Posterior vena cava (tissue), 2 donors: Measurements from ENCODE around the gene CD93. TPM values are rescaled to one million over a fixed set of nuclear protein-coding genes. Genes with fewer than 3 reads are reported as not detected.

Experiments
- DNase-seq: peaks from one replicate; pipeline ENCODE4 v3.0.0-alpha.2; 2020; ENCODE audit warnings: low spot score
- intact Hi-C, 2 donors: fragments of 100-400 bp; cut with DNase I; formaldehyde crosslinking; loops; one replicate each; pipeline versions ENCODE4 v1.14.1 to v1.14.2; 2022 to 2023
- total RNA-seq, 2 donors: library from RNA; stranded (reverse); fragmentation: NEBNext Ultra II Directional; extraction: Animal tissue kit (Norgen Biotek cat#: 25700); gene quantifications; one replicate each; pipeline ENCODE4 v1.2.1, GENCODE V29; 2021
- donor health status: DM: yes; HTN: yes; CAD: no.
- donor health status: DM: yes; HTN: yes; CAD: no.

Gene CD93
- total RNA-seq, 2 donors from 2014 or later: 79.4 to 88.2 TPM

DNA sequence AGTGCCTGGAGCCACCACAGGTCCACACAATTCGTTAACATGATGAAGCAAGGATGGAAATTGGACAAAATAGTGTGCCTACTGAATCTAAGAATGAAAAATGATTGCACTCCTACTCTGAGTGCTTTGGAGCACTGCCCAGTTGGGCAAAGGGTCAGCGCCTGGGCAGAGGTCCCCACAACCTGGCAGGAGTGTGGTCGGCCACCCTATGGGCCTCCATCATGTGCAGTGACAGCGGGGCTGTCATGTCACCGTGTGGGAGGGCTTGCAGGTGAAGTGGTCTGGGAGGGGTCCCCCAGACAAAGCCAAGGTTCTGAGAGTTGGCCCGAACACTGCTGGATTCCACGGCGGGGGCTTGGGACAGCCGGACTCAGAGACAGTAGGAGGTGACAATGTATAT lies 36.2 kb upstream of the CD93 start:
- intact Hi-C loops: no loop called here
- DNase-seq: peak; percentile 64

DNA sequence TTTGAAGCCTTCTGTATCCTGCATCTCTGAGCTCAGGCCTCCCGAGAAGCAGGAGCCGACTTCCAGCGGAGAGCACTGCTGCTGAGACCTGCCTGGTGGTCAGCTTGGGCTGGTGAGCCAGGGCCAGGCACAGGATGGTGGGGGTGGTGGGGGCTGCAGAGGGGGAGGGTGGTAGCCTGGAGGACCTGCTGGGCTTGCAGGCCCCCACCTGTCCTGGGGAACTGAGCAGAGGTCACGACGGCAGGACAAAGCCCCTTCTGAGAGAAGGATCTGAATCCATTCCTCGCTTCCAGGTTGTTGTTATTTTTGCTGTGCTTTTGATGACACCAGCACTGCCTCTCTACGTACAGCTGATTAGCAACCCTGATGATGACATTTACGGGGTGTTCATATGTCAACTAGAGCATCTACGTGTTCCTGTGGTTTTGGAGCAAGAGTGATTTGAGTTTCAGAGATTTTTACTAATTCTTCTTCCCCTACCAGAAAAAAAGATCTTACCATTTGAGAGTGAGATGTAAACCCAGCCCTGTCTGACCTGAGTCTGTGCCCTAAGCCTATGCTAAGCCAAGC lies 35.7 kb upstream of the CD93 start:
- DNase-seq: peak; percentile 49
- intact Hi-C loops: no loop called here

DNA sequence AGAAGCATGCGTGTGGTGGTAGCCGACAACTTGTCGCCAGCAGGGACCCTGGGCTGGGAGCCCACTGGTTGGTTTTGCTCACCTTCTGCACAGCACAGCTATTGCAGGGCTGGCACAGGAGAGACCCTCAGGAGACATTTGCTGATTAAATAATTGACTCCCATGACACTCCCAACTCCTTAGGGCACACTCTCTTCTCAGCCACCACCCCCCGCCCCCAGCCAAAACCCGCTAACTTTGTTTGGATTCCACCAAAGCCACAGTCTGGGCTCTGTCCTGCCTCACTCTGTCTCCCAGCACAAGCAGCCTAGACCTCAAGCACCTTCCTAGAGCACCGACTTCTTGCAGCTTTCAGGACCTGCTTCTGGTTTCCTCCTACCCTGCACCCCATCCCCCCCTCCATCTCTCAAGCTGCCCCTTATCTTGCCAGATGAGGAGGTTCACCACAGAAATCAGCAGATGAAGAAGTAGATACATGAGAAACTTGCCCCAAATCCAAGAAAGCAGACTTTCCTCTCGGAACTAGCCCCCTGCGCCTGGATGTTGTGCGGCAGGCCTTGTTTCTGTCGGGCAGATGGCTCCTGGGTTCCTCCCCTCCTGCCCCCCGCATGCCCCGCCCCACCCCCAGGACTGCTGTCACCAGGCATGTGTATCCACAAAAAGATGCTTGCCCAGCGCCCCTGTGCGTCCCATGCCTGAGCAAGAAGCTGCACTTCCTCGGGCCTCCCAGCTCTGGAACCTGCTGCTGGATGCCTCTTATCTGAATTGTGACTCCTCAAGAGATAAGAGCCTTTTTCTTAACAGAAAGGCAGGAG lies 35.0 kb upstream of the CD93 start:
- peak; percentile 74 for DNase-seq
- intact Hi-C loops: no loop called here

- intact Hi-C loops: no loop called here
- DNase-seq: no peak
Measured at GRCh38 chr20:23120261-23120660, 34.1 kb upstream of the CD93 start.

- peak; percentile 22 for DNase-seq
- intact Hi-C loops: no loop called here
Measured at GRCh38 chr20:23119456-23120216, 33.5 kb upstream of the CD93 start.

GRCh38 chr20:23118766-23119165 lies 32.6 kb upstream of the CD93 start:
- intact Hi-C loops: no loop called here
- peak; percentile 55 for DNase-seq

- intact Hi-C loops: no loop called here
- peak; percentile 30 for DNase-seq
Measured at GRCh38 chr20:23118144-23118543, 32.0 kb upstream of the CD93 start.

DNA sequence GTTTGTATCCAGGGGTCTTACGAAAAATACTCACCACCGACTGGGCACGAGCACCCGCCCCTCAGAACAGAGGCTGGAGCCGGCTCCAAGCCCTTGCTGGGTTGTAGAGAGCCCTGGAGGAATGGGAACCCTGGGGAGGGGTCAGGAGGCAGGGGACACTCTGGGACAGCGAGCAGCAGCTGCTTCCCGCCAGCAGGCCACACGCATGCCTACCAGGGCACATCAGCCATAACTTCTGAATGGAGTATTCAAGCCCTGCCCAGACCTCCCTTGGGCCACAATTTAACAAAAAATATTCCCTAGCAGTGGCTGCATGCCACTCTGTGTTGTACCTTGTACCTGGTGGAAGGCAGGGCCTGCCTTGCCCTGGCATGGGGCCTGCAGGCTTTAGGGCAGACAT lies 31.6 kb upstream of the CD93 start:
- peak; percentile 52 for DNase-seq
- intact Hi-C loops: no loop called here

DNA sequence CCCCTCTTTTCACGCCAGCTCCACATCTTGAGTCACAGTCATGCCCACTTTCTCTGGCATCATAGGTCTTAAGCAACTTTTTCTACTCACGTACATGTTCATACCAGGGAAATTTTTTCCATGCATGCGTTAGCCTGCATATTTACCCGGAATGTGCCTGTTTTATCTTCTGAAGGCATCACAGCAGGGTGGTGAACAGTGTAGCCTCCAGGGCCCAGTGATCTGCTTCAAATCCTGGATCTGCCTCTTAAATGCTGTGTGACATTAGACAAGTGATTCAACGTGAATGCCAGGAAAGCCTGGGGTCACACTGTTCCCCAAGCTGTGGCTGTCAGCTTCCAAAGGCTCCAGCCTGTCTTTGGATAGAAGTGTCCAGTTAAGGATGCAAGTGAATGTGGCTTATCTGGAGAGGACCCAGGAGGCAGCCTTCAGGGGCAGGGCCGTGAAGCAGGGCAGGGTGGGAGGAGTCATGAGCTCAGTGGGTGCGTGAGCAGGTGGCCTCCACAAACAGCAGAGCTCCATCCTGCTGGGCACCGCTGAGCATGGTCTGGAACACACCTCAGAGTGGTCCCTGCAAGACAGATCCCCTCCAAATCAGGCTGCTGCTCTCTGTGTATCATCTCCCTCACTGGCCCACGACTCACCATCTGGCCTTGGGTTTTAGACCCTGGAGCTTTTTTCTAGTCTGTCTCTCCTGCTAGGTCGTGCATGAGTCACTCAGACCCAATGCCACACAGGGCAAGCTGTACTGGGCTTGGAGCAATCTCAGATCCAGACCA lies 30.4 kb upstream of the CD93 start:
- peak; percentile 72 for DNase-seq
- intact Hi-C loops: no loop called here

DNA sequence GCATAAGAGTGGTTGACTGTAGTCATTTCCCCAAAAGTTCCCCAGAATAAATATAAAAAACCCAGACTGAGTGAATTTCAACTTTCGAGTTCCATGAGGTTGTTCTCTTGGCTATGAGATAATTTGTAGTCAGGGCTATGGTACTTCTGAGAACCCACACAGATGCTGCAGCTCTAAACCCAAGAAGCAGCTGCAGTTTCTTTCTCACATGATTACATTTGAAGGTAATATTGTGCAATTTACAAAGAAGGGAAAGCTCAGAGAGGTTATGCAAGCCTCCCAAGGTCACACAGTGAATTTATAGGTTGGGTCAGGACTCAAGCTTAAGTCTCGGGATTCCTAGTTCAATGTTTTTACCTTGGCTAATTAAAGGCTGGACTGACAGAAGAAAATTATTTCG lies 29.7 kb upstream of the CD93 start:
- intact Hi-C loops: no loop called here
- DNase-seq: no peak

DNA sequence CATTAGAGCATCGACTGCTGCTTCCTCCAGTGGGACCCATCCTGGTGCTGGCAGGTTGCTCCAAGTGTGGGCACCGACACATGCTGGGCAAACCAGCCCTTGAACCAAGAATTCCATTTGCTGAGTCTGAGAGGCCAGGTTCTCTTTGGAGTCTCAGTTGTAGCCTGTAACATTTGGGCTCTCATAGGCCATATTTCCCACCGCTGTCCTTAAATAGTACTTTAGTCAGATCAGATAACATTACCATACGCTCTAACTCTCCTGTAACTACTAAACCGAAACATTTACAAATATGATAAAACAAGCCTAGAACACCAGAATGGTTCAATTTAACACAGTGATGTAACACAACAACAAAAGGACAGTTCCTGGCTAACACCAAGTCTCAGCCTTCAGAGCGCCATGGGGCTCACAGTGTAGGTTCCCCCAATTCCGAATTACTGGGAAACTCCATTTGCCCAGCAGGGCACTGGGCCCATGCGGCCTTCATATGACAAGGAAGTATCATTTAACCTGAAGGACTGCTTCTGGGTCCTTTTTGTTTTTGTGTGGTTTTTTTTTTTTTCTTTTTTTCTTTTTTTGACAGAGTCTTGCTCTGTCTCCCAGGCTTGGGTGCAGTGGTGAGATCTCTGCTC lies 28.4 kb upstream of the CD93 start:
- DNase-seq: peak; percentile 55
- intact Hi-C loops: no loop called here

DNA sequence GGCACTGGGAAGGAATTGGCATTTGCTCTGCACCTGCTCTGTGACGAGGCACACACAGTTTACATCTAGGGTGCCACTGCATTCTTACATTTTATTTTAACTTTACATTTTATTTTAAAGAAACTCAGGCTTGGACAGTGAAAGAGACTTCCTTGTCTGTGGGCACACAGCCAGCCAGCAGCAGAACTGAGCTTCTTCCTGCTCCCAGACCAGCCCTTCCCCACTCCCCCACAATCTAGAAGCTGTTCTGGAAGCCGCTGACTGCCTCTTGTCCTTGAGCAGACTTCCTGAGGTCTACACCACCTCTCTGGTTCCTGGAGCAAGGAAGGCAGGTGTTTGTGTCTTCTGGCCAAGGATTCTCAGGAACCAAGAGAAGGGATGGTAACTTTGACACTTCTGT lies 27.9 kb upstream of the CD93 start:
- peak; percentile 85 for DNase-seq
- intact Hi-C loops: no loop called here

DNA sequence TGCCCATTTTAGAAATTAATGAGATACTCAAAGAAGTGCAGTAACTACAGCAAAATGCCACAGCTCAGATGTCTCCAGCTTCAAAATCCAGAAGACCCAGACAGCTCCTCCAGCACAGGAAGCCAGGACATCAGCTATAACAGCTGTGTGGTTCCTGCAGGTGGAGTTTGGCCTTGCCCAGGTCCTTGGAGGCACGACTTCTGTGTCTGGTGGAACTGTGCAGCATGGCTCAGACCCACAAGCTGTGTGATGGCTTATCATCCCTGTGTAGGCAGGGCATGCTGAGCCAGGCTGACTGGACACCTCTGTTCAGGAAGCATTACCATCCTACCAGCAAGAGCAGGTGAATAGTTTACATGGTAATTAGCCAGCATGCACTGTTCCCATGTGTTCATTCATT lies 26.5 kb upstream of the CD93 start:
- peak; percentile 64 for DNase-seq
- intact Hi-C loops: no loop called here

DNA sequence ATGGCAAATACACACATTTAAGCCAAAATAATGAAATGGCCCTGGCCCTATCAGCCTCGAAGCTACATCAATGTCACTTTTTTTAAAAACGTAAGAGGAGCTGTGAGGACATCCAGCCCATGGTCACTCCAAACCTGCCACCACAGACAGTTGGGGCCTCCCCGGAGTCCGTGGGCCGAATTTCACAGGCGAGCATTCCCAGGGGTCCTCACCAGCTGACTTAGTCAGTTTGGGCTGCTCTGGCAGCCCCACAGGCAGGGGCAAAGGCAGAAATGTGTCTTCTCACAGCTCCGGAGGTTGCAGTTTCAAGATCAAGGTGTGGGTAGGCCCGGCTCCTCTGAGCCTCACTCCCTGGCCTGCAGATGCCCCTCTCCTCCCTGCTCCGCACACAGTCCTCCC lies 25.8 kb upstream of the CD93 start:
- peak; percentile 48 for DNase-seq
- intact Hi-C loops: no loop called here

DNA sequence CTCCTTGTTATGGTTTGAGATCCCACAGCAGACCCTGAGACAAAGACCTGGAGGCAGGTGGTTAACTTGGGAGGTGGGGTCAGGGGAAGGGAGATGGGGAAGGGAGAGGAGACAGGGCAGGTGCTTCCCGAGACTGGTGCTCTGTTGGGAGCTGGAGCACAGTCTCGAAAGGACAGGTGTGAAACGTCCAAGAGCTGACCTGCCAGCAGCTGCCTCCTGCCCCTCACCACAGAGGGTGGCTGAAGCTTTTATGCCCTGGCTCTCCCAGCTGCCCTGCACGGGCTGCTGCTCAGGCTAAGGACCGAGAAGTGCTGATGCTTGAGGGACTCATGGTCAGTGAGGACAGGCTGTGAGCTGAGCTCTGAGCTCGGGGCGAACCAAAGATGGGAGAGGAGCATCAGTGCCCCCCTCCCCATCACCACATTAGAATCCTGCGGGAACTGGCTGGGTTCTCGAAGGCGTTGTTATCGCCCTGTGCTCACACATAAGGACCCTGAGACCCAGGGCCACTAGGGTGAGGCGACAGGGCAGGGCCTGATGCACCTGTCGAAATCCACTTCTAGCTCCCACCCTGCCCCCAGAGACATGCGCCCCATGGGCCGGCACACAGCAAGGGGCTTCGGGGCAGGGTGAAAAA lies 25.3 kb upstream of the CD93 start:
- peak; percentile 30 for DNase-seq
- intact Hi-C loops: no loop called here

- intact Hi-C loops: no loop called here
Measured at GRCh38 chr20:23108871-23109270, 22.7 kb upstream of the CD93 start.

DNA sequence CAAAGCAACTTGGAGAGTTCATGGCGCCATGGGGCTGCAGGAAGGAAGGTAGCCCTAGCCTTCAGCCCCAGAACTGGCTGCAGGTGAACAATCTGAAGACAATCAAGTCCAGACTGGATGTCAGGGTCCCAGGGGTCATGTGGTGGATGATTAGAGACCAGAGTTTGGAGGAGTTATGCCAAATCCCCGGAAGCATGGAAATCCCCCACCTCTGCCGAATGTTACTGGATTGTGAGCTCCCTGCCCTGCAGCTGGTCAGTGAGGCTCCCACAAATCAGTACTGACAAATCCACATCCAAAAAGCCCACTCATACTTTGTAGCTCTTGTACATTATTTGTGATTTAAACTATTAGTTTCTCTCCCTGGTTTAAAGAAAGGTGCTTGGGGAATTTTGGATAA lies 21.3 kb upstream of the CD93 start:
- intact Hi-C loops: no loop called here
- DNase-seq: no peak

More at GRCh38 chr20:23108871-23109270, 22.7 kb upstream of the CD93 start:
- no peak for DNase-seq

DNA sequence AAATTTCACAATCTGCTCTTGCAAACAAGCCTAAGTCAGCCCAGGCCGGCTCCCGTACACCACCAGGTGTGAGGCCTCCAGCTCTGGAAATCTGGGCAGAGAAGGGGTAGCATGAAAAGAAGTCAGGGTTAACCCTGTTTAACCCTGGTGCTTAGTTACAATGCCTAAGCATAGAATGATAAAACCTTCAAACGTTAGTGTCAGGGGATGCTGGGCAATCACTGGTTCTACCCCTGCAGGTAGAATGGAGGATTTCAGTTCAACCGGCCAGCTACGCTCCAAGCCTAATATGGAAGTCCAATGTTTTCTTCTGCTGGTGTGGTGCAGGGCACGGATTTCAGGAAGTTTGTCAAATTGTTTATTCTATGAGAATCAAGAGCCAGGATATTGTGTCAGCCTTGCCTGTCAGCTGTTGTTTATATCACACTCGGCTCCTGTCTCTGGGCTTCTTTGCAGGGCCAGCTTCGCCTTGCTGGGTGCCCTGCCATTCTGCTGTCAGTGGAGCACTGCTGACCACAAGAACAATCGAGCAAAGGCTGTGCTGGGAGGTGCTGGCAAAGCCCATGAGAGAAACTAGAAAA lies 20.2 kb upstream of the CD93 start:
- peak; percentile 76 for DNase-seq
- intact Hi-C loops: no loop called here
